CD4-positive, alpha-beta T cell treated with Interleukin-10 for 1 hour (primary cell): ENCODE results near the gene EFNA5.

Experiments
- DNase-seq: peaks from one replicate; pipeline ENCODE4 v3.0.0-alpha.2; 2020

Gene EFNA5

GRCh38 chr5:107601076-107601475 lies 69.7 kb downstream of the EFNA5 start:
- DNase-seq, result no peak

- no peak for DNase-seq
These were observed 71.8 kb downstream of the EFNA5 start for GRCh38 chr5:107598958-107599357.

GRCh38 chr5:107597803-107598202 lies 72.9 kb downstream of the EFNA5 start:
- no peak for DNase-seq

GRCh38 chr5:107597247-107597646 lies 73.5 kb downstream of the EFNA5 start:
- DNase-seq, result no peak

- DNase-seq, result no peak
These were observed 76.3 kb downstream of the EFNA5 start for GRCh38 chr5:107594253-107595045.

- no peak for DNase-seq
These were observed 77.7 kb downstream of the EFNA5 start for GRCh38 chr5:107593009-107593408.

- no peak for DNase-seq
These were observed 78.2 kb downstream of the EFNA5 start for GRCh38 chr5:107592515-107592914.

- no peak for DNase-seq
These were observed 80.1 kb downstream of the EFNA5 start for GRCh38 chr5:107590686-107591085.

- DNase-seq, result no peak
These were observed 81.1 kb downstream of the EFNA5 start for GRCh38 chr5:107589520-107590193.

- DNase-seq, result no peak
These were observed 88.1 kb downstream of the EFNA5 start for GRCh38 chr5:107582625-107583024.

GRCh38 chr5:107580889-107581820 lies 89.6 kb downstream of the EFNA5 start:
- DNase-seq, result no peak

- DNase-seq, result no peak
These were observed 92.6 kb downstream of the EFNA5 start for GRCh38 chr5:107578051-107578635.

- no peak for DNase-seq
These were observed 93.3 kb downstream of the EFNA5 start for GRCh38 chr5:107577394-107577950.

GRCh38 chr5:107576736-107577393 lies 93.9 kb downstream of the EFNA5 start:
- DNase-seq, result no peak

GRCh38 chr5:107576155-107576554 lies 94.6 kb downstream of the EFNA5 start:
- no peak for DNase-seq

- DNase-seq, result no peak
These were observed 96.5 kb downstream of the EFNA5 start for GRCh38 chr5:107574287-107574686.

- no peak for DNase-seq
These were observed 97.9 kb downstream of the EFNA5 start for GRCh38 chr5:107572715-107573368.

GRCh38 chr5:107571621-107572536 lies 98.9 kb downstream of the EFNA5 start:
- peak; percentile 85 for DNase-seq

GRCh38 chr5:107570805-107571531 lies 99.8 kb downstream of the EFNA5 start:
- DNase-seq, result peak; percentile 36

- no peak for DNase-seq
These were observed 100.6 kb downstream of the EFNA5 start for GRCh38 chr5:107570181-107570580.
